HepG2 (cell line): Measurements from ENCODE around the gene ZSCAN2. TPM values are rescaled to one million over a fixed set of nuclear protein-coding genes. Genes with fewer than 3 reads are reported as not detected.
A peak's percentile ranks its signal among the peaks of the same experiment; 100 is the strongest.

ENCODE experiments used
- AKNA ChIP-seq: sonication (generic); formaldehyde crosslinking; IDR thresholded peaks from 2 replicates; pipeline ENCODE4 v1.4.0; 2020; ENCODE audit warnings: missing genetic modification reagents, borderline replicate concordance
- CBFB ChIP-seq: sonication (generic); formaldehyde crosslinking; IDR thresholded peaks from 2 replicates; pipeline ENCODE4 v1.4.0; 2020; ENCODE audit warnings: missing genetic modification reagents
- DMTF1 ChIP-seq: sonication (generic); formaldehyde crosslinking; IDR thresholded peaks from 2 replicates; pipeline ENCODE4 v1.4.0; 2020; ENCODE audit warnings: mild to moderate bottlenecking, missing genetic modification reagents
- HMGXB4 ChIP-seq, 2 experiments: sonication (generic) in 1 of 2; formaldehyde crosslinking in 1 of 2; IDR thresholded peaks; 2 replicates each; pipeline versions ENCODE4 v1.4.0 to v1.6.1; 2018 to 2020; ENCODE audit warnings: missing genetic modification reagents in 2 of 2, borderline replicate concordance in 1 of 2, low read depth in 1 of 2, mild to moderate bottlenecking in 1 of 2, missing biosample characterization in 1 of 2
- HOXA3 ChIP-seq: sonication (generic); formaldehyde crosslinking; IDR thresholded peaks from 2 replicates; pipeline ENCODE4 v1.5.0; 2020; ENCODE audit warnings: missing genetic modification reagents
- NR3C1 ChIP-seq: sonication (generic); formaldehyde crosslinking; IDR thresholded peaks from 2 replicates; pipeline ENCODE4 v1.4.0; 2020; ENCODE audit warnings: missing genetic modification reagents
- POLR2AphosphoS2 ChIP-seq: IDR thresholded peaks from 2 replicates; pipeline ENCODE4 v1.6.1; 2011; ENCODE audit warnings: low read depth, low read length, improper control_type of control experiment
- TAF1 ChIP-seq: sonication (generic); formaldehyde crosslinking; IDR thresholded peaks from 2 replicates; pipeline ENCODE4 v1.4.0; 2020; ENCODE audit warnings: missing genetic modification reagents
- TFDP2 ChIP-seq: sonication (generic); formaldehyde crosslinking; IDR thresholded peaks from 2 replicates; pipeline ENCODE4 v1.4.0; 2020; ENCODE audit warnings: missing genetic modification reagents
- TOPORS ChIP-seq: sonication (generic); formaldehyde crosslinking; IDR thresholded peaks from 2 replicates; pipeline ENCODE4 v1.8.0; 2023; ENCODE audit warnings: mild to moderate bottlenecking, missing genetic modification reagents
- ZBTB42 ChIP-seq: sonication (generic); formaldehyde crosslinking; IDR thresholded peaks from 2 replicates; pipeline ENCODE4 v1.5.0; 2020; ENCODE audit warnings: mild to moderate bottlenecking, missing genetic modification reagents
- ZFX ChIP-seq: sonication (generic); formaldehyde crosslinking; IDR thresholded peaks from 2 replicates; pipeline ENCODE4 v1.4.0; 2020; ENCODE audit warnings: mild to moderate bottlenecking, low read depth, missing genetic modification reagents, moderate library complexity
- ZKSCAN8 ChIP-seq: IDR thresholded peaks from 2 replicates; pipeline ENCODE4 v1.6.1; 2016; ENCODE audit warnings: borderline replicate concordance, missing genetic modification reagents, missing compliant biosample characterization
- ZNF275 ChIP-seq: sonication (generic); formaldehyde crosslinking; IDR thresholded peaks from 2 replicates; pipeline ENCODE4 v1.8.0; 2022; ENCODE audit warnings: missing genetic modification reagents, mild to moderate bottlenecking, inconsistent platforms, borderline replicate concordance
- ZNF317 ChIP-seq: sonication (generic); formaldehyde crosslinking; IDR thresholded peaks from 2 replicates; pipeline ENCODE4 v1.5.0; 2020; ENCODE audit warnings: mild to moderate bottlenecking, missing genetic modification reagents
- polyA plus RNA-seq, 8 experiments: library from polyadenylated mRNA; depleted of rRNA in 3 of 8; stranded (reverse) in 7 of 8; unstranded in 1 of 8; fragments of >200 nt; fragmentation: Illumina TruSeq in 4 of 8; extraction: Trizol in 4 of 8; gene quantifications; 2 replicates each; pipeline versions ENCODE4 v1.2.1 to v1.2.3, GENCODE V29; 2011 to 2016; ENCODE audit warnings: low read depth in 4 of 8, missing spikeins in 1 of 8, mixed read lengths in 1 of 8; ENCODE audit not compliant: insufficient read depth in 1 of 8
- total RNA-seq, 5 experiments: library from RNA; depleted of rRNA; stranded (reverse); fragments of >200 nt; fragmentation: Illumina TruSeq; extraction: Trizol; gene quantifications; 2 replicates each; pipeline ENCODE4 v1.2.3, GENCODE V29; 2016; ENCODE audit warnings: low read depth in 1 of 5

Gene ZSCAN2
- total and polyA plus RNA-seq, 2 of the 13 experiments (the other 11 are each of a cell fraction or from before 2014, with no cell fraction given), result 11.4 to 21.5 TPM

GRCh38 chr15:84658080-84658787 lies 57.4 kb downstream of the ZSCAN2 start, which contains the start of gene NMB (continued):
- TF ChIP-seq TFDP2 (CRISPR knock-in tag) (peak; percentile 64; the same call in 1 of the 2 replicates), ZNF317 (0 out of 2 replicates have a peak, but pooled peaks have one; percentile 27), ZFX (CRISPR knock-in tag) (peak; percentile 57; the same call in 1 of the 2 replicates), POLR2AphosphoS2 (no peak), ZNF275 (peak; percentile 51; the same call in 1 of the 2 replicates), DMTF1 (CRISPR knock-in tag) (no peak), TOPORS (no peak), CBFB (0 out of 2 replicates have a peak, but pooled peaks have one; percentile 29), HMGXB4 (CRISPR knock-in tag; IDR thresholded peaks at IDR 0.05; ENCODE audit: borderline replicate concordance in 1 of 2, low read depth in 1 of 2) (peak in 1 of 2 experiments; percentile 82; a peak in 1 of 4 replicates), TAF1 (CRISPR knock-in tag) (no peak; the same call in 1 of the 2 replicates), ZBTB42 (no peak), AKNA (no peak), NR3C1 (CRISPR knock-in tag) (no peak), HOXA3 (peak; percentile 56; the same call in 1 of the 2 replicates), ZKSCAN8 (CRISPR knock-in tag) (no peak)
